Measurements from ENCODE around the gene SAMD9L.

Gene SAMD9L

GRCh38 chr7:93148144-93148543, at the start of gene SAMD9L:
Gene SAMD9L, minus strand, starts transcription at chr7:93148385. Its CDS starts 12,414 bp downstream, at chr7:93135971.
- H3K9me3 ChIP-seq (ENCODE audit: control insufficient read depth in 5 of 5, low read length in 5 of 5) = no peaks in the 10 kb centered on the region
- H3K27me3 ChIP-seq (ENCODE audit: control insufficient read depth in 5 of 5, insufficient read depth in 4 of 5, low read length in 5 of 5) = no peaks in the 10 kb centered on the region
- peak within 1 kb of the TSS; percentile 71 for H3K27ac ChIP-seq (ENCODE audit: low read depth, low read length)
- peaks cover 0 to 27% (median 22%) of the 10 kb centered on the region in 5 donors for H3K4me1 ChIP-seq (ENCODE audit: control insufficient read depth in 5 of 5, insufficient read depth in 5 of 5, low read length in 5 of 5)
- peaks cover 12 to 18% (median 16%) of the 10 kb centered on the region in 5 donors for H3K36me3 ChIP-seq (ENCODE audit: control insufficient read depth in 5 of 5, insufficient read depth in 5 of 5, low read length in 5 of 5)
- peak within 1 kb of the TSS; percentile 60 to 82 (median 74) for H3K4me3 ChIP-seq (ENCODE audit: low read depth in 1 of 5, low read length in 5 of 5)
- peak within 1 kb of the TSS; percentile 72 to 79 (median 74) for H3K9ac ChIP-seq (ENCODE audit: low read length in 5 of 5)

- H3K9ac ChIP-seq (ENCODE audit: low read length in 5 of 5) = no peak overlapping the region
These were observed 48.2 kb upstream of the SAMD9L start for GRCh38 chr7:93196336-93196735.

GRCh38 chr7:93194386-93194785, 46.2 kb upstream of the SAMD9L start:
- Histone ChIP-seq H3K36me3 (ENCODE audit: control insufficient read depth in 5 of 5, insufficient read depth in 5 of 5, low read length in 5 of 5) (no peaks in the 10 kb centered on the region), H3K9ac (ENCODE audit: low read length in 5 of 5) (no peak overlapping the region), H3K27me3 (ENCODE audit: control insufficient read depth in 5 of 5, insufficient read depth in 4 of 5, low read length in 5 of 5) (peaks cover 0 to 3% (median 0%) of the 10 kb centered on the region in 5 donors), H3K4me1 (ENCODE audit: control insufficient read depth in 5 of 5, insufficient read depth in 5 of 5, low read length in 5 of 5) (no peaks in the 10 kb centered on the region), H3K4me3 (ENCODE audit: low read depth in 1 of 5, low read length in 5 of 5) (no peak overlapping the region), H3K9me3 (ENCODE audit: control insufficient read depth in 5 of 5, low read length in 5 of 5) (no peaks in the 10 kb centered on the region), H3K27ac (ENCODE audit: low read depth, low read length) (no peak overlapping the region)

More at GRCh38 chr7:93196336-93196735, 48.2 kb upstream of the SAMD9L start:
- H3K27me3 ChIP-seq (ENCODE audit: control insufficient read depth in 5 of 5, insufficient read depth in 4 of 5, low read length in 5 of 5) = peaks cover 0 to 3% (median 0%) of the 10 kb centered on the region in 5 donors
- H3K4me3 ChIP-seq (ENCODE audit: low read depth in 1 of 5, low read length in 5 of 5) = no peak overlapping the region
- H3K9me3 ChIP-seq (ENCODE audit: control insufficient read depth in 5 of 5, low read length in 5 of 5) = no peaks in the 10 kb centered on the region
- no peak overlapping the region for H3K27ac ChIP-seq (ENCODE audit: low read depth, low read length)
- H3K4me1 ChIP-seq (ENCODE audit: control insufficient read depth in 5 of 5, insufficient read depth in 5 of 5, low read length in 5 of 5) = no peaks in the 10 kb centered on the region
- H3K36me3 ChIP-seq (ENCODE audit: control insufficient read depth in 5 of 5, insufficient read depth in 5 of 5, low read length in 5 of 5) = no peaks in the 10 kb centered on the region

GRCh38 chr7:93188870-93189634, 40.9 kb upstream of the SAMD9L start:
- Histone ChIP-seq H3K4me3 (ENCODE audit: low read depth in 1 of 5, low read length in 5 of 5) (no peak overlapping the region), H3K36me3 (ENCODE audit: control insufficient read depth in 5 of 5, insufficient read depth in 5 of 5, low read length in 5 of 5) (no peaks in the 10 kb centered on the region), H3K27me3 (ENCODE audit: control insufficient read depth in 5 of 5, insufficient read depth in 4 of 5, low read length in 5 of 5) (peaks cover 0 to 3% (median 2%) of the 10 kb centered on the region in 5 donors), H3K27ac (ENCODE audit: low read depth, low read length) (no peak overlapping the region), H3K9ac (ENCODE audit: low read length in 5 of 5) (no peak overlapping the region), H3K9me3 (ENCODE audit: control insufficient read depth in 5 of 5, low read length in 5 of 5) (no peaks in the 10 kb centered on the region), H3K4me1 (ENCODE audit: control insufficient read depth in 5 of 5, insufficient read depth in 5 of 5, low read length in 5 of 5) (no peaks in the 10 kb centered on the region)

GRCh38 chr7:93185303-93186027, 37.3 kb upstream of the SAMD9L start:
- no peak overlapping the region for H3K4me3 ChIP-seq (ENCODE audit: low read depth in 1 of 5, low read length in 5 of 5)
- no peaks in the 10 kb centered on the region for H3K9me3 ChIP-seq (ENCODE audit: control insufficient read depth in 5 of 5, low read length in 5 of 5)
- H3K4me1 ChIP-seq (ENCODE audit: control insufficient read depth in 5 of 5, insufficient read depth in 5 of 5, low read length in 5 of 5) = no peaks in the 10 kb centered on the region
- no peak overlapping the region for H3K9ac ChIP-seq (ENCODE audit: low read length in 5 of 5)
- no peaks in the 10 kb centered on the region for H3K36me3 ChIP-seq (ENCODE audit: control insufficient read depth in 5 of 5, insufficient read depth in 5 of 5, low read length in 5 of 5)
- peaks cover 0 to 3% (median 0%) of the 10 kb centered on the region in 5 donors for H3K27me3 ChIP-seq (ENCODE audit: control insufficient read depth in 5 of 5, insufficient read depth in 4 of 5, low read length in 5 of 5)
- no peak overlapping the region for H3K27ac ChIP-seq (ENCODE audit: low read depth, low read length)

- Histone ChIP-seq H3K9ac (ENCODE audit: low read length in 5 of 5) (no peak overlapping the region), H3K4me1 (ENCODE audit: control insufficient read depth in 5 of 5, insufficient read depth in 5 of 5, low read length in 5 of 5) (no peaks in the 10 kb centered on the region), H3K4me3 (ENCODE audit: low read depth in 1 of 5, low read length in 5 of 5) (no peak overlapping the region), H3K27ac (ENCODE audit: low read depth, low read length) (no peak overlapping the region), H3K9me3 (ENCODE audit: control insufficient read depth in 5 of 5, low read length in 5 of 5) (no peaks in the 10 kb centered on the region), H3K27me3 (ENCODE audit: control insufficient read depth in 5 of 5, insufficient read depth in 4 of 5, low read length in 5 of 5) (peaks cover 0 to under 1% (median 0%) of the 10 kb centered on the region in 5 donors), H3K36me3 (ENCODE audit: control insufficient read depth in 5 of 5, insufficient read depth in 5 of 5, low read length in 5 of 5) (no peaks in the 10 kb centered on the region)
These were observed 31.0 kb upstream of the SAMD9L start for GRCh38 chr7:93179173-93179572.

GRCh38 chr7:93178213-93178612, 30.0 kb upstream of the SAMD9L start:
- Histone ChIP-seq H3K36me3 (ENCODE audit: control insufficient read depth in 5 of 5, insufficient read depth in 5 of 5, low read length in 5 of 5) (no peaks in the 10 kb centered on the region), H3K4me1 (ENCODE audit: control insufficient read depth in 5 of 5, insufficient read depth in 5 of 5, low read length in 5 of 5) (no peaks in the 10 kb centered on the region), H3K27me3 (ENCODE audit: control insufficient read depth in 5 of 5, insufficient read depth in 4 of 5, low read length in 5 of 5) (no peaks in the 10 kb centered on the region), H3K9me3 (ENCODE audit: control insufficient read depth in 5 of 5, low read length in 5 of 5) (no peaks in the 10 kb centered on the region), H3K27ac (ENCODE audit: low read depth, low read length) (no peak overlapping the region), H3K9ac (ENCODE audit: low read length in 5 of 5) (no peak overlapping the region), H3K4me3 (ENCODE audit: low read depth in 1 of 5, low read length in 5 of 5) (no peak overlapping the region)

- H3K4me3 ChIP-seq (ENCODE audit: low read depth in 1 of 5, low read length in 5 of 5) = no peak overlapping the region
- H3K9me3 ChIP-seq (ENCODE audit: control insufficient read depth in 5 of 5, low read length in 5 of 5) = peaks cover 0 to 4% (median 3%) of the 10 kb centered on the region in 5 donors
- H3K9ac ChIP-seq (ENCODE audit: low read length in 5 of 5) = no peak overlapping the region
- no peaks in the 10 kb centered on the region for H3K27me3 ChIP-seq (ENCODE audit: control insufficient read depth in 5 of 5, insufficient read depth in 4 of 5, low read length in 5 of 5)
- no peak overlapping the region for H3K27ac ChIP-seq (ENCODE audit: low read depth, low read length)
- H3K36me3 ChIP-seq (ENCODE audit: control insufficient read depth in 5 of 5, insufficient read depth in 5 of 5, low read length in 5 of 5) = no peaks in the 10 kb centered on the region
- H3K4me1 ChIP-seq (ENCODE audit: control insufficient read depth in 5 of 5, insufficient read depth in 5 of 5, low read length in 5 of 5) = no peaks in the 10 kb centered on the region
These were observed 28.9 kb upstream of the SAMD9L start for GRCh38 chr7:93176992-93177580.

GRCh38 chr7:93175219-93175618, 27.0 kb upstream of the SAMD9L start:
- no peaks in the 10 kb centered on the region for H3K4me1 ChIP-seq (ENCODE audit: control insufficient read depth in 5 of 5, insufficient read depth in 5 of 5, low read length in 5 of 5)
- H3K36me3 ChIP-seq (ENCODE audit: control insufficient read depth in 5 of 5, insufficient read depth in 5 of 5, low read length in 5 of 5) = no peaks in the 10 kb centered on the region
- H3K4me3 ChIP-seq (ENCODE audit: low read depth in 1 of 5, low read length in 5 of 5) = no peak overlapping the region
- H3K27me3 ChIP-seq (ENCODE audit: control insufficient read depth in 5 of 5, insufficient read depth in 4 of 5, low read length in 5 of 5) = no peaks in the 10 kb centered on the region
- no peak overlapping the region for H3K9ac ChIP-seq (ENCODE audit: low read length in 5 of 5)
- H3K27ac ChIP-seq (ENCODE audit: low read depth, low read length) = no peak overlapping the region
- peaks cover 3 to 20% (median 13%) of the 10 kb centered on the region in 5 donors for H3K9me3 ChIP-seq (ENCODE audit: control insufficient read depth in 5 of 5, low read length in 5 of 5)

- Histone ChIP-seq H3K27me3 (ENCODE audit: control insufficient read depth in 5 of 5, insufficient read depth in 4 of 5, low read length in 5 of 5) (no peaks in the 10 kb centered on the region), H3K27ac (ENCODE audit: low read depth, low read length) (no peak overlapping the region), H3K9me3 (ENCODE audit: control insufficient read depth in 5 of 5, low read length in 5 of 5) (peaks cover 3 to 20% (median 13%) of the 10 kb centered on the region in 5 donors), H3K9ac (ENCODE audit: low read length in 5 of 5) (no peak overlapping the region), H3K36me3 (ENCODE audit: control insufficient read depth in 5 of 5, insufficient read depth in 5 of 5, low read length in 5 of 5) (no peaks in the 10 kb centered on the region), H3K4me3 (ENCODE audit: low read depth in 1 of 5, low read length in 5 of 5) (no peak overlapping the region), H3K4me1 (ENCODE audit: control insufficient read depth in 5 of 5, insufficient read depth in 5 of 5, low read length in 5 of 5) (no peaks in the 10 kb centered on the region)
These were observed 24.5 kb upstream of the SAMD9L start for GRCh38 chr7:93172683-93173082.

All from subcutaneous abdominal adipose tissue (tissue), 5 donors.